Measurements from ENCODE around the gene ZP2.
"Not testable (repeated sequence)": the region's sequence is repeated elsewhere in the genome, so short reads cannot be mapped to it uniquely, and the experiment has no call there.

ZP2 gene

DNA sequence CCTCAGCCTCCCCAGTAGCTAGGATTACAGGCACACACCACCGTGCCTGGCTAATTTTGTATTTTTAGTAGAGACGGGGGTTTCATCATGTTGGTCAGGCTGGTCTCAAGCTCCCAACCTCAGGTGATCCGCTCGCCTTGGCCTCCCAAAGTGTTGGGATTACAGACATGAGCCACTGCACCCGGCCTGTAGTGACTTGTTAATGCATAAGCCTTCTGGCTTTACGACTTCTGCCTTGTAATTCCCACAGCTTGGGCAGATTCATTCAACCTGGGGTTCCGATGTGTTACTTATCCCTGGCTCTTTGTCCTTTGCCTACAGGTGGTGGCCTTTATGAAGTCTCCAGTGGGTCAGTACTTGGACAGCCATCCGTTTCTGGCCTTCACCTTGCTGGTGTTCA, 41.3 kb downstream of the ZP2 start:
- DNase-seq (ENCODE audit: low read depth): not testable (repeated sequence)

DNA sequence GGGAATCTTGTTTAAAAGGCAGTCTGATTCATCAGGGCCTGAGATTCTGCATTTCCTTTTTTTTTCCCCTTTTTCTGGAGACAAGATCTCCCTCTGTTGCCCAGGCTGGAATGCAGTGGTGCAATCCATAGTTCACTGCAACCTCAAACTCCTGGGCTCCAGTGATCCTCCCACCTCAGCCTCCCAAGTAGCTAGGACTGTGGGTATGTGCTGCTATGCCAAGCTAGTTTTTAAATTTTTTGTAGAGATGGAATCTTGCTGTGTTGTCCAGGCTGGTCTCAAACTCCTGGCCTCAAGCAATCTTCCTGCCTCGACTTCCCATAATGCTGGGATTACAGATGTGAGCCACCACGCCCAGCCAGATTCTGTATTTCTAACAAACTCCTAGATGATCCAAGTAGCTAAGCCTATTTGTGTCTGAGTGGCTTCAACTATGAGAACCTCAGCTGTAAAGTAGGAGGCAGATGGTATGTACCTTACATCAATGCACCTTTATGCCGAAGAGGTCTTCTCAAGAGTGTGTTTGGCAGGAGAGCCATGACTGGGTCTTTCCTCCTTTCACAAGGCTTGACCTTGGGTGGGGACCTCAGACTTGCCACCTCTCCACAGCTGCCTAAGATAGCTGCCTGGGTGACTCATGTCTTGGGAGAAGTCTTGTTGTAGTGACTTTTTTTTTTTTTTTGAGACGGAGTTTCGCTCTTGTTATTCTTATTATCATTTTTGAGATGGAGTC, 42.0 kb downstream of the ZP2 start:
- DNase-seq (ENCODE audit: low read depth): no peak

DNA sequence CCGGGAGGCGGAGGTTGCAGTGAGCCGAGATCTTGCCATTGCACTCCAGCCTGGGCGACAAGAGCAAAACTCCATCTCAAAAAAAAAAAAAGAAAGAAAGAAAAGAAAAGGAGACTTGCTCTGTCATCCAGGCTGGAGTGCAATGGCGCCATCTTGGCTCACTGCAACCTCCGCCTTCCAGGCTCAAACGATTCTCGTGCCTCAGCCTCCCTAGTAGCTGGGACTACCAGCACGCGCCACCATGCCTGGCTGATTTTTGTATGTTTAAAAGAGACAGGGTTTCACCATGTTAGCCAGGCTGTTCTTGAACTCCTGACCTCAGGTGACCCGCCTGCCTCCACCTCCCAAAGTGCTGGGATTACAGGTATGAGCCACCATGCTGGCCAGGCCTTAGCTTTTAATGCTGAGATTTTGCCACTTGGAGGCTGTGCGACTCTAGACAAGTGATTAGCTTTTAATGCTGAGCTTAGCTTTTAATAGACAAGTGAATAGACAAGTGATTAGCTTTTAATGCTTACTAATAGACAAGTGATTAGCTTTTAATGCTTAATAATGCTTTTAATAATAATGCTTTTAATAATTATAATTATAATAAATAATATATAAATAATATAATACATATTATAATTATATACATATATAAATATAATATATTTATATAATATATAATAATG, 43.3 kb downstream of the ZP2 start:
- DNase-seq (ENCODE audit: low read depth): no peak

DNA sequence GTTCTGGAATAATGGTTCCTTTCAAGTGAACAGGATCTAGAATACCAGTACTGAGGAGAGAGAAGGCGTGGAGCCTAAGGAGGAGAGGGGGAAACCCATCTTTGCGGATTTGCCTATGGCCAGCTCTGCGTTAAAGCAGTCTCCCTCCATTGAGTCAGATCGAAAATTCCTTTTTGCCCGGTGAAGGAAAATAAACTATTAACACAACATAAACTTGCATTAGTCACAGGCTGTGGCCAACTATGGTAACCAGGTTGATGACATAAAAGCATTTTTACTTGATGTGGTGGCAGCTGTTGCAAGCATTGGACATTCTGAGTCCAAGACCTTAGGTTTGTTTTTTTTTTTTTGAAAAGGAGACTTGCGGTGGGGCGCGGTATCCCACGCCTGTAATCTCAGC, 44.0 kb downstream of the ZP2 start:
- no peak for DNase-seq (ENCODE audit: low read depth)

DNA sequence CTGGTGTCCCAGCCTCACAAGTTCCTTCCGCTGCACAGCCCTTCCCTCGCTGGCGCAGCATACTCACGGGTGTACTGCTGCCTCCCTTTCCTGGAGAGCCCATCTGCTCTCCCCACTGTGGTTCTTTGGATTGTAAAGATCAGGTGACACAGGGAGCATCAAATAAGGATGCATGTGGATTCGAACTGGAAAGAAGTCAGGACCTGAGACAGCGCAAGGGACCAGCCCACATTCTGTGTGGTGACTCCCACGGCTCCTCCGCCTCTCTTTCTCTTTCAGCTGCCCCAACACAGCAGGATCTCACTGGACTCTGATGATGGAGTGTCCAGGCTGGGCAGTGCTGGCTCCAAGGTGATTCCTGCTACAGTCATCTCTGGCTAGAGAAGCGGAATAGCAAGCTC, 44.8 kb downstream of the ZP2 start:
- no peak for DNase-seq (ENCODE audit: low read depth)

DNA sequence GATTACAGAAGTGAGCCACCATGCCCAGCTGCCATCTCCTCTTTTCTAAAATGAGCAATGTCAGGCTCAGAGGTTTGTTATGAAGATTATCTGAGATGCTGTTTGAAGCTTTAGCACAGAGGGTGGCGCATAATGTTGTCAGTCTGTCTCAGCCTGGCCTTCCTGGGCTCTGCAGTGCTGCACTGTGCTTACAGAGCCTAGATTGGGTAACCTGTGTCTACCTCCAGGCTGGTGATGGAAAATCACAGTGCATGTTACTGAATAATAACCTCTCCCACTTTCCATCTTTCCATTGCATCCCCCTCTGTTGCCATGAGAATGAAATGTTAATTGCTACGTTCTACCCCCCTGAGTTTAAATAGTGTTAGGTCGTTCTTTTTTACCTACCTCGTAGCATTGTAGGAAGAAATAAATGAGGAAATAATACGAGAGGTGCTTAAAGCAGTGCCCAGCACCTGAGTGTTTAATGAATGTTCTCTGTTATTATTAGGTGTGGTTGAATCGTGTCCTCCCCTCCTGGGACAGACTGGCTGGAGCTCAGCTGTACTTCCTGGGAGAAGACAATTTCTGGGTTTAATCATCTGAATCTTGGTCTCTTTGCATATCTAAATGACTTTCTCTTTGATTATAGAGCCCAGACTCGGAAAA, 46.7 kb downstream of the ZP2 start:
- DNase-seq (ENCODE audit: low read depth): no peak

DNA sequence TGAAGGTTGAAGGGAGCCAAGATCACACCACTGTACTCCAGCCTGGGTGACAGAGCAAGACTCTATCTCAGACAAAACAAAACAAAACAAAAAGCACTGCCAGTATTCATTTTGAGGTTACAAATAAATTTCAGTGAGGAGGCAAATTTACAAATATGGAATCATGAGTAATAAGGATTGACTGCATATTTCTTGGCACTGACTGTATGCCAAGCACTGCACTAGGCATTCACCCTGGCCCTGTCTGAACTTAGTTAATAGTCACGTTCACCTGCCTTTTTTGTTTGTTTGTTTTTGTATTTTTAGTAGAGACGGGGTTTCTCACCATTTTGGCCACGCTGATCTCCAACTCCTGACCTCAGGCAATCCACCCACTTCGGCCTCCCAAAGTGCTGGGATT, 47.8 kb downstream of the ZP2 start:
- no peak for DNase-seq (ENCODE audit: low read depth)

DNA sequence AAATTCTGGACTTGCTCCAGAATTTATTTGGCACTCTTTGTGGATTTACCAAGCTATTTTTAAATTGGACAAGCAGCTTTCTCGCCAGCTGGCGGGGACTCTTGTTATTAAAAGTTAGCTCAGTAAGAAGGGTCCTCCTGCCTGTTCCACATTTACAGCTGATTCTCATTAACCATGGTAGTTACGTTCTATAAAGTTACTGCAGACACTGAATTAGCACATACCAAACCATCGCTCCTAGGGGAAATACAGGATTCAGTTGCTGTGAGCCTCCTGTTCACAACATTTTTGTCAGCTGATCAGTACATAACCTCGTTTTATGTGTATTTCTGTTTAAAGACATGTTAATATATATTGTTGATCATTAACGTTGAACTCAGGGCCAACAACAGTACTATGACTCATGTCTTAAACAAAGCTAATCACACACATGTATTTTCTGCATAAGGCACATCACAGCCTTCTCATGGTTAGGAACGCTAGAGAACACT, 48.7 kb downstream of the ZP2 start:
- DNase-seq (ENCODE audit: low read depth): no peak

DNA sequence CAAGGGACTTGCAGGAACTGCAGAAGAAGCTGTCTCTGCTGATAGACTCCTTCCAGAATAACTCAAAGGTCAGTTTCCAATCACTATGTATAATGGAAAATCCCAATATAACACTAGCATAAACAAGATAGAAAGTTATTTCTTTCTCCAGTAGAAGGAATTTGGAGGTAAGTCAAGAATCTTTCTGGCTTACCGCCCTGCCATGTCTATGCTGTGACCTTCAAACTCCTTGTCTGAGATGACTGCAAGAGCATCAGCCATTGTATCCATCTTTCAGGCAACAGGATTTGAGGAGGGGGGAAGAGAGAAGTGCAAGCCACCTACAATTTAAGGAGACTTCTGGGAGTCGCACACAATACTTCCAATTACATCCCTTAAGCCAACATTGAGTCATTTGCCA, 50.2 kb downstream of the ZP2 start:
- DNase-seq (ENCODE audit: low read depth): no peak

DNA sequence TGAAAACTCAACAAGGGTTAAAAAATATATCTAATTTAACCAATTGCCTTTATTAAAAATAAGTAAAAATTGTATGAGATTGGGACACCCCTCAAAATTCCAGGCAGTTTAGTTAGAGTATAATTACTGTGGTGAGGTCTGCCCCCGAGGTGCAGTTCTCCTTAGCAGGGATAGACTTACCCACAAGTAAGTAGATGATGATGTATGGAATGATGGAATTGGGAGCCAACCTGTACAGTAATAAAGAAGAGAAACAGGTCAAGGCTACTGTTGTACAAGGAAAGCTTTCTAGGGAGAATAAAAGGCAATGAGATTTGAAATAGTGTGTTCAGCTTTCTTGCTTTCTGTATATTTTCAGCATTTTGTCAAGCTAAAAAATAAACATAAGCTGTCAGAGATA, 51.1 kb downstream of the ZP2 start:
- no peak for DNase-seq (ENCODE audit: low read depth)

DNA sequence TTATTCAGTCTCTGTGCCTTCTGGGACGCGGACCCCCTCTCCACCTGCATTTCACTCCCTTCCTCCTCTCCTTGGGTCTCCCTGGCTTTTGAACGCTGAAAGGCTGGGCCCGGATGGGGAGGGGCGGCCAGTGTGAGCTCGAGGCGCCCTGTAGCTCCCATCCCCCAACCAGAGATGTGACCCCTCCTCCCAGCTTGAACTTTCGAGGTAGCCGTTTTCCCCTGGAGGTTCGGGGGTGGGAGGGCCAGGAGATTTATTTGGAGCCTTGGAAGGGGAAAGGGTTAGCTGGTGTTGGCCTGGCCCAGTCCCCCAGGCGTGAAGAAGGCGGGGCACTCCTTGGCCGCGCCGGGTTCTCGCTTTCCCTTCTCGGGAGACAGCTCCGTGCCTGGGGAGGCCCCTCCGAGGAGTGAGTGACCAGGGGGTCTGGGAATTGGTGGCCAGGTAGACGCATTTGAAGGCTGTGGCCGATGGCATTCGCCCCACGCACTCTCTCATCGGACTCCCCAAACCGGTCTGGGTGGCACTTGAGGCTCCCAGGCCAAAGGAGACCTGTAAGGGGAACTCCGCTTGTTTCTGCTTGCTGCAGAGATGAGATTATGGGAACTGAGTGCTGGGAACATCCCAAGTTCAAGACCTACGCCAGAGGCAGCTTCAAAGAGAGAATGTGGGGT, 52.0 kb downstream of the ZP2 start:
- DNase-seq (ENCODE audit: low read depth): no peak

DNA sequence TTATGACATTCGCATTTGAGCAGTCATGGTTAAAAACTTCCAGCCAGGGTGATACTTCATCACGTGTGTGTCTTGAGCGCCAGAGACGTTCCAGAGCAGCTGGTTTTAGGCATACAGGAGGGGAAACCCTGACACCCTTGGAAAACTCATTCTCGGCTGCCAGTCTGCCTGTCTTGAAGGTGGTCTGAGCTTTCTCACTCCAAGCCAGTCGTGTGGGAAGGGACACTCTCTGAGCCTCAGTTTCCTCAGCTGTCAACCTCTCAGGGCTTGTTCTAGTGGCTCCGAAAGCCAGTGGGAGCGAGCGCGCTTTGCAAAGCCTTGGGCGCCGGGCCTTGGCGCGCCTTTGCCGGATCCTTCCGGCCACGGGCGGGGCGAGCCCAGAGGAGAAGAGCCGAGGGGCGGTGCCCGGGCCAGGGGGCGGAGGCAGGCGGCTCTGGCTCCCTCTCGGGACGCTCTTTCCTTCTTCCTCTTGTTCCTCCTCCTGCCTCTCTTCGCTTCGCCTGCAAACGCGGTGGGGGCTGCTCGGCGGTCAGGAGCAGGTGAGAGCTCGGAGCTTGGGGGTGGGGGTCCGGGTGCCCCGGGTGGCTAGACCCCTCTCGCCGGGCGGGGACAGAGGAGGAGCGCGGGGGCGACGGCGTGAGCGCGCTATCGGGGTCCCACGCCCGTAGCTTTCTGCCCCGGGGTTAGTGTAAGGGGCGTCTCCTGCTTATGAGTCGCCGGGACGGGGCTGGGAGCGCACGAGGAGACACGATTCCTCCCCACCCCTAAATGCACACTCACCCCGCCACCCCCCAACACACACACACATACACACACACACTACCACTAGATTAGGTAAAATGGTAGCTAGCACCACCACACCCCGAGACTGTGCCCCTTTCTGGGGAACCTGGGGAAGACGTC, 52.9 kb downstream of the ZP2 start, which contains the start of gene LDAF1:
Gene LDAF1 (plus strand): TSS at position 467 of the 903 bp plus-strand sequence. CDS start 2,509 bp downstream, outside the sequence.
- DNase-seq (ENCODE audit: low read depth): peak; percentile 58

DNA sequence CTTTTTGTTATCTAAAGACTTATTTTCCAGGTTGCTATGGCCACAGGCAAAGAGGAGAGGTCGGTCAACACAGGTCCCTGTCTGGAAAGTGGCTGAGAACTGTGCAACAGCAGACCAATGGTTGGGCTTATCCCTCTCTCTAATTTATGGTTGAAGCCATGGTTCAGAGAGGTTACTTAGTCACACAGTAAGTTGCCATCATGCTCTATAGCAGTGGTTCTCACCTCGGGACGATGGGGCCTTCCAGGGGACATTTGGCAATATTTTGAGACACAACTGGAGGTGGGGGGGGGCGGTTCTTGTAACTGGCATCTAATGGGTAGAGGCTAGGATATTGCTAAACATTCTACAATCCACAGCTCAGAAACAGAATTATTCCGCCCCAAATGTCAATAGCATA, 53.7 kb downstream of the ZP2 start:
- no peak for DNase-seq (ENCODE audit: low read depth)

DNA sequence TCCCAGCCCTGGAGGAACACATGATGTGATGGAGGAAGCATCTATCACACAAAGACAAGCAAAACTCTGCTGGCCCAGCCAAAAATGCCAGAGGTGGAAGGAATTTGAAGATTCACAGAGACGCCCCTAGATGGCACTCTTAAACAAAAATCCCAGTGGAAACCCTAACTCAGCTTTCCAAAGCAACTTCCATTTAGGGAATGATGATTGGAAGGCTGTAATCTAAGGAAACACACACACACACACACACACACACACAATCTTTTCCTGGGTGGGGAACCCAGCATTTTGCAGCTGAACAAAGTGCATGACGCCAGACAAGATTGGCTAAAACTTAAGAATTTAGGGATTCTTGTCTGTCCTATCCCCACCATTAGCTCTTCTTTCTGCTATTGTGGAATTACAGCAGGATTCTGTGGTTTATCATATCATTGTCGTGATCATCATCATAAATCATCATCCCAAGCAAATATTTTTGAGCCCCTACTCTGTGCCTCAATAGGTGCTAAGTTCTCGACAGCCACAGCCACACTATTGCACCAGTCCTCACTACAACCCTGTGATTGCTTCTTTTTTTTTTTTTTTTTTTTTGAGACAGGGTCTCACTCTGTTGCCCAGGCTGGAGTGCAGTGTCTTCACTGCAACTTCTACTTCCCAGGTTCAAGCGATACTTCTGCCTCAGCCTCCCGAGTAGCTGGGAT, 54.5 kb downstream of the ZP2 start:
- no peak for DNase-seq (ENCODE audit: low read depth)

DNA sequence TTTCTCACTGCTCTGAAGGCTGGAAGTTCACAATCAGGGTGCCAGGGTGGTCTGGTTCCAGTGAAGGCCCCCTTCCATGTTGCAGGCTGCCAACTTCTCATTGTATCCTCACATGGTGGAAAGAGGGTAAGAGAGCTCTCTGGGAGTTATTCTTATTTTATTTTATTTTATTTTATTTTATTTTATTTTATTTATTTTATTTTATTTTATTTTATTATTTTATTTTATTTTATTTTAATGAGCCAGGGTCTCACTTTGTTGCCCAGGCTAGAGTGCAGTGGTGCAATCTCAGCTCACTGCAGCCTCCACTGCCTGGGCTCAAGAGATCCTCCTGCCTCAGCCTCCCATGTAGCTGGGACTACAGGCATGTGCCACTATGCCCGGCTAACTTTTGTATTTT, 55.4 kb downstream of the ZP2 start:
- DNase-seq (ENCODE audit: low read depth): not testable (repeated sequence)

DNA sequence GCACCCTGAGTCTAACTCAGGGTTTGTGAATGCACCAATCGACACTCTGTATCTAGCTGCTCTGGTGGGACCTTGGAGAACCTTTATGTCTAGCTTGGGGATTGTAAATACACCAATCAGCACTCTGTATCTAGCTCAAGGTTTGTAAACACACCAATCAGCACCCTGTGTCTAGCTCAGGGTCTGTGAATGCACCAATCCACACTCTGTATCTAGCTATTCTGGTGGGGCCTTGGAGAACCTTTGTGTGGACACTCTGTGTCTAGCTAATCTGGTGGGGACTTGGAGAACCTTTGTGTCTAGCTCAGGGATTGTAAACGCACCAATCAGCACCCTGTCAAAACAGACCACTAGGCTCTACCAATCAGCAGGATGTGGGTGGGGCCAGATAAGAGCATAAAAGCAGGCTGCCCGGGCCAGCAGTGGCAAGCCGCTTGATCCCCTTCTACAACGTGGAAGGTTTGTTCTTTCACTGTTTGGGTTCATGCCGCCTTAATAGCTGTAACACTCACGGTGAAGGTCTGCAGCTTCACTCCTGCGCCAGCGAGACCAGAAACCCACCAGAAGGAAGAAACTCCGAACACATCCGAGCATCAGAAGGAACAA, 58.1 kb downstream of the ZP2 start:
- not testable (repeated sequence) for DNase-seq (ENCODE audit: low read depth)

DNA sequence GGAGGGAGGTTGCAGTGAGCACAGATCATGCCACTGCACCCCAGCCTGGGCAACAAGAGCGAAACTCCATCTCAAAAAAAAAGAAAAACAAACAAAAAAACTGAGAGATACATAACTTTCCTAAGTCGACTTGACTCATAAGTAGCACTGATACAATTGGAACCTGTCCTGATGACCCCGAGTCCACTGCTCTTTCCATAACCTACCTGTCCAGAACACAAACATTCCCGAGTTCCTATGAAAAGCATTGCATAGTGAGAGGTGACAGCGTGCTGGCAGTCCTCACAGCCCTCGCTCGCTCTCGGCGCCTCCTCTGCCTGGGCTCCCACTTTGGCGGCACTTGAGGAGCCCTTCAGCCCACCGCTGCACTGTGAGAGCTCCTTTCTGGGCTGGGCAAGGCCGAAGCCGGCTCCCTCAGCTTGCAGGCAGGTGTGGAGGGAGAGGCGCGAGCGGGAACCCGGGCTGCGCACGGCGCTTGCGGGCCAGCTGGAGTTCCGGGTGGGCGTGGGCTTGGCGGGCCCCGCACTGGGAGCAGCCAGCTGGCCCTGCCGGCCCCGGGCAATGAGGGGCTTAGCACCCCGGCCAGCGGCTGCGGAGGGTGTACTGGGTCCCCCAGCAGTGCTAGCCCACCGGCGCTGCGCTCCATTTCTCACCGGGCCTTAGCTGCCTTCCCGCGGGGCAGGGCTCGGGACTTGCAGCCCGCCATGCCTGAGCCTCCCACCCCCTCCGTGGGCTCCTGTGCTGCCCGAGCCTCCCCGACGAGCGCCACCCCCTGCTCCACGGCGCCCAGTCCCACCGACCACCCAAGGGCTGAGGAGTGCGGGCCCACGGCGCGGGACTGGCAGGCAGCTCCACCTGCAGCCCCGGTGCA, 59.0 kb downstream of the ZP2 start:
- not testable (repeated sequence) for DNase-seq (ENCODE audit: low read depth)

DNA sequence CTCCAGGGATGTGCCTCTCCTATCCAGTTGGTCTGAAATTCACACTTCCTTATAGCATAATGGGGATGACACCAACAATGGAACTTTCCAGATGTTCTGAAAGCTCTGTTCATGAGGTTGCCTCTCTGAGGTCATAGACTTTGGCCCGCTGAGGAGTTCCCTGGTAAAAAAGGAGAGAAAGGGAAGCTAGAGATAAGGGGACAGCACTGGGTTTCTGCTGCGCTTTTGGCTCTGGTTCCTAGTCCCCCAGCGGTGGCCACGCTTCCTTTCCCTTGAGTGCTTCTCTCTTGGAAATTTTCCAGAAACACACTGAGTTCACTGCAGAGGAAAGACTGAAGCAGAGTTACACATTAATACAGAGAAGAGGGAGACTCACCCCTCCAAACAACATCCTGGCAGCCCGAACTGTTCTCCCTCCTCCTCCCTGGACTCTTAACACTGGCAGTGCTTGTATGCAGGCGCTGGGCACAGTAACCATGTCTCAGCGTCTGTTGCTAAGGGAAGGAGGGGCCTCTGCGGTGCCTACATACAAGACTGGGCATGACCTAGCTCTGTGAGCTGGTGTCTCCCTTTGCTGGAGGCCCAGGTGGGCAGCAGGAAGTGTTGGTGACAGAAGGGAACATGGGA, 60.9 kb downstream of the ZP2 start, which contains the start of gene DNAH3:
Gene DNAH3 (minus strand): TSS at position 472 of the 627 bp plus-strand sequence. CDS start 527 bp downstream, outside the sequence.
- DNase-seq (ENCODE audit: low read depth): no peak

Data from stimulated activated CD8-positive, alpha-beta memory T cell treated with anti-CD3 and anti-CD28 coated beads, Interleukin-7, amount 100 ng/mL, for 24 hours (primary cell).